DMS153 (cell line): ENCODE data around the gene ZPR1.

Source experiments
- DNase-seq: peaks from one replicate; lab custom pipeline; 2025; lab: John Stamatoyannopoulos, UW

The ZPR1 gene

GRCh38 chr11:116750070-116750718 is 37.6 kb downstream of the ZPR1 start:
- no peak for DNase-seq

GRCh38 chr11:116742104-116742503 is 45.7 kb downstream of the ZPR1 start:
- DNase-seq, result no peak

GRCh38 chr11:116740741-116741140 is 47.1 kb downstream of the ZPR1 start:
- DNase-seq, result no peak

- DNase-seq, result no peak
Observed at GRCh38 chr11:116738975-116739374, 48.8 kb downstream of the ZPR1 start.

GRCh38 chr11:116736763-116737162 is 51.1 kb downstream of the ZPR1 start:
- DNase-seq, result no peak

- no peak for DNase-seq
Observed at GRCh38 chr11:116733969-116734508, 53.8 kb downstream of the ZPR1 start.

GRCh38 chr11:116733043-116733755 is 54.6 kb downstream of the ZPR1 start:
- no peak for DNase-seq

- peak; percentile 2 for DNase-seq
Observed at GRCh38 chr11:116732271-116733042, 55.4 kb downstream of the ZPR1 start.

GRCh38 chr11:116731821-116732220 is 56.0 kb downstream of the ZPR1 start:
- DNase-seq, result no peak

GRCh38 chr11:116731097-116731761 is 56.6 kb downstream of the ZPR1 start:
- peak; percentile 27 for DNase-seq

- no peak for DNase-seq
Observed at GRCh38 chr11:116730601-116731000, 57.2 kb downstream of the ZPR1 start.

- no peak for DNase-seq
Observed at GRCh38 chr11:116730241-116730561, 57.6 kb downstream of the ZPR1 start.

- DNase-seq, result no peak
Observed at GRCh38 chr11:116729501-116730240, 58.2 kb downstream of the ZPR1 start.

- no peak for DNase-seq
Observed at GRCh38 chr11:116727990-116728389, 59.8 kb downstream of the ZPR1 start.

GRCh38 chr11:116725434-116726221 is 62.2 kb downstream of the ZPR1 start:
- no peak for DNase-seq

- no peak for DNase-seq
Observed at GRCh38 chr11:116724813-116725212, 63.0 kb downstream of the ZPR1 start.
